HG02610 (cell line): ENCODE measurements around the gene TP73.

Source experiments
- ATAC-seq: cut with Tn5 transposase; IDR thresholded peaks from one replicate; pipeline ENCODE4 v1.9.1; 2021; ENCODE audit warnings: mild to moderate bottlenecking, moderate library complexity; ENCODE audit not compliant: unreplicated experiment

TP73 gene

GRCh38 chr1:3703786-3704371 lies 51.6 kb downstream of the TP73 start:
- no peak for ATAC-seq

GRCh38 chr1:3705341-3705950 lies 53.1 kb downstream of the TP73 start:
- no peak for ATAC-seq

- no peak for ATAC-seq
These were observed 54.5 kb downstream of the TP73 start for GRCh38 chr1:3706651-3707297.

DNA sequence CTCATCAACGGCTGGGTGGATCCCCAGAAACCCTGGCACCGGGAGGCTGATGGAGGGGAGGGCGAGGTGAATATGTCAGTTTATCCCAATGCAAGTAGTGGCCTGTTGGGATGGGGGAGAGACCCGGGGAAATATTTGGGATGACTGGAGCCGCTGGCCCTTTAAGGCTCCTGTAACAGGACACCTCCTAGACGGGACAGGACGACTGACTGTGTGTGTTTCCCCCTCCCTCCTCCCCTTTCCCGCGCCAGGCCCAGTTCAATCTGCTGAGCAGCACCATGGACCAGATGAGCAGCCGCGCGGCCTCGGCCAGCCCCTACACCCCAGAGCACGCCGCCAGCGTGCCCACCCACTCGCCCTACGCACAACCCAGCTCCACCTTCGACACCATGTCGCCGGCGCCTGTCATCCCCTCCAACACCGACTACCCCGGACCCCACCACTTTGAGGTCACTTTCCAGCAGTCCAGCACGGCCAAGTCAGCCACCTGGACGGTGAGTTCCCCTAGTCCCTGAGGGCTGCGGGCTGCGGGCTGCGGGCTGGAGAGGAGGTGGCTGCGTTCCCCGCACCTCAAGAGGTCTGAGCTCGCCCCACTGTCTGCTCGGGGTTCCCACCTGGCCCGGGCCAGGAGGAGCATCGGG lies 55.1 kb downstream of the TP73 start:
- ATAC-seq = no peak

DNA sequence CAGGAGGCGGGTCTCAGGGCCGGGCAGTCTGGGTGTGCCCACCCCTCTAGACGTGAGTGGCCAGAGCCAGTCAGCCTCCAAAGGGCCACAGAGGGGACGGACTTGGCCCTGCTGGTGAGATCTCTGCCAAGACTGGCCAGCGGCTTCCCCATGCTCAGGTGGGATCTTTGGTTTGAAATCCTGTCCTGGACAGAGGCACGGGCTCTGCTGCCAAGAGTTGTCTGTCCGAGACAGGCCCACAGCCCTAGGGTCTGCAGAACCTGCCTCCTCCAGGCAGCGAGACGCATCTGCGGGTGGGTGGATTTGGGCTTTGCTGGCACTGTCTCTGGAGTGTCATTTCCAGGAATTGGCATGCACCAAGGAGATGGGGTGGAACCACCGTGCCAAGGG lies 55.6 kb downstream of the TP73 start:
- ATAC-seq = no peak

DNA sequence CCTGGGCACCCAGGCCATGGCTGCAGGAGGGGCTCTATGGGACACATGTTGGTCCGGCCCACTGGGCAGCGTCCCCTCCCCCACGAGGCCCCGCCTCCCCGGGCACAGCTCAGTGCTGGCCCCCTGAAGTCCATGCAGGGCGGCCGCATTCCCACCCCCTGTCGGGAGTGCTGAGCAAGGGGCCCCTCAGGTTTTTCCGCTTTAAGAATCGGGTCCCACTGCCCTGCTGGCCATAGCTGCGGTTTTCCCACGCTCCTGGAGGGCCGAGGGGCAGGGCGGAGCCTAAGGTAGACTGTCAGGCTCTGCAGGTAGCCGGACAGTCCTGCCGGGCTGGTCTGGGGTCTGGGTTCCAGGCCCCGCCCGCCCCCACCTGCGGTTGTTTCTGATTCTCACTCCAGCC lies 56.5 kb downstream of the TP73 start:
- no peak for ATAC-seq

DNA sequence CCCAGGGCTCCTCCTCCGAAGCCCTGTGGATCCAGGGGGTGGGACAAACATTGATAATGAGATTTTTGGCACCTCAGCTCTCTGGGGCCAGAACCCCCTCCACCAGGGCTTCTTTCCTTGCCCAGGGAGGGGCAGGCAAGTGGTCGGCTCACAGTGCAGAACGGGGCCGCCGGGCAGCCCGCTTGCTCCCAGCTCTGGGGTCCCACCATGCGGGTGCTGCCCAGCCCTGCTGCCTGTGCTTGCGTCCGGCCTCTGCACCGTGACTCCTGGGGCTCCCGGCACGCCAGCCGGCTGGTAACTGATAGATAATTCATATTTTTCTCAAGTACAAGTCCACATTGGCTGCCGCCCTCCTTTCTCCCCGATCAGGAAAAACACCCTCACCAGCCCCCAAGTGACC lies 57.9 kb downstream of the TP73 start:
- no peak for ATAC-seq

DNA sequence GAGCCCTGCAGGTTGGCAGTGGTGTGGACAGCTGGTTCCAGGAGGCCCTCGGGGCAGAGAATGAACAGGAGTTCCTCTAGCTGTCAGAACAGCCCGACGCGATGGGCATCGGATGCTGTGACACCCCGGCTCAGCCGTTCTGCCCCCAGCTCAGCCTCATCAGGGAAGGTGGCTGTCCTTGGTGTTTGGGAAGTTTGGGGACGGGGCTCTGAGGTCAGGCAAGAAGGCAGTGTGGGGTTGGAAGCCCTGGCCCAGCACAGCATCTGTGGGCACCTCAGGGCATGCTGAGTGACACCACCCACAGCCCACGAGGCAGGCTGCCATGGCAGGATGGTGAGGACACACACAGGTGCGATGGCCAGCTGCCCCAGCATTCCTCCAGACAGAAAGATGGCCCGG lies 59.1 kb downstream of the TP73 start:
- ATAC-seq = no peak

DNA sequence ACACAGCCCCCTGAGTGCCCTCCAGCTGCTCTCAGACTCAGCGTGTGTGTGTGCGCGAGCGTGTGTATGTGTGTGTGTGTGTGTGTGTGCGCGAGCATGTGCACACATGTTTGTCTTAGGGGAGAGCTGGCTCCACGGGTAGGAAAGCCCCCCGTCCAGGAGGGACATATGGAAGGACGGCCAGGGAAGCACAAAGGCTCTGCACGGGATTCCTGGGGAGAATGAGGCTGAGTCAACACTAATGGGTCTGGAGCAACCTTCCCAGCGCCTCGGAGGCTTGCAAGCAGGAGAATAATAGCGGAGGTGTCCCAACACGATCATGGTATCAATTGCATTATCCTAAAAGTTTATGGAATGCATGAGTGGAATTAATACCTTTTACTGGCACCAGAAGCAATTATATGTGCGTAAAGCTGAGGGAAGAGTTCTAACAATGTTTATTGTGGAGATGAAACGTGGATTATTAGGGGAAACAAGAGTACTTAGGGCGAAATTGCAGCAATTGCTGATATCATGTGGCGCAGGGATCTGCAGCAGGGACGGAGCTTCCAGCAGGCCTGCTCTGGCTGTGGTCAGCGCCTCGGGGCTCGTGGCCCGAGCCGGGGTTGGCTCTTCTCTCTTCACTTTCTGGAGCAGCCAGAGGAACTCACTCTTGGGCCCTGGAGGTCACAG lies 59.6 kb downstream of the TP73 start:
- no peak for ATAC-seq

DNA sequence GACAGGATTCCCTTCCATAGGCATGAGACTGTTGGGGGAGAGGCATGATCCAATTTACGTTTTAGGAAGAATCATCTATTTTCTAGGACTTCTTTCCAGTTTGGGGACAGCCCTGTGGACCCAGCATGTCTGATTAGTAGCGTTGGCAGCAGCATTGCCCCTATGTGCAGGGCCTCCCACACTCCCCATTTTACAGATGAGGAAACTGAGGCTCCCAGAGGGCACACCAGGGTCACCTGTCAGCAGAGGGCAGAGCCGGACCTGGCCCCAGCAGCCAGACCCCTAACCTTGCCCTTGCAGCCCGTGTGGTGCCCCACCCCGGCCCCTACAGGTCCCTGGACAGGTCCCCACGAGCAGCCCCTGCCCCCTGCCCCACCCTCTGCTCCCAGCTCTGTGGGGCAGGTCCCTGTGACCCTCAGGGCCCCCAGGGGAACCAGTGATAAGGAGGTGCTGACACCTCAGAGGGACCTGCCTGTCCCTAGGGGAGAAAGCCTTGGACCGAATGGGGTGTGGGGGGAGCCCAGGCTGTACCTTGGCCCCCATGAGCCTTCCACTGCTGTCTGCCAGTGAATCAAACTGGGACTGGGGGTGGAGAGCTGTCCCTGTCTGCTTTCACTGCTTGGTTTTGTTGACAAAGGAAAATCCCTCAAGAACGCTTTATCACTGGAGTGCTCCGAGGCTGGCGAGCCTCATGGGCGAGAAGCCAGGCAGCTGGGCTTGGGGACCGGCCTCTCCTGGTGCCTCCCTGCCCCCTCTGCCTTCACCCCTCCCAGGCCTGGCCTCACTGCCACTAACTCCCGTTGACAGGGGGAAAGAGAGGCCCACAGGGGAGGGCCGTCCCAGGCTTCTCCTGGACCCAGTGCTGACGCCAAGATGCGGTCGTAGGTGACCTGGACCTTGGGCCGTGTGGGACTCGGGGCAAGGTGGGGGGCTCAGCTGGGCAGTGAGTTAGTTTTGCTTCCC lies 60.5 kb downstream of the TP73 start:
- ATAC-seq = no peak

DNA sequence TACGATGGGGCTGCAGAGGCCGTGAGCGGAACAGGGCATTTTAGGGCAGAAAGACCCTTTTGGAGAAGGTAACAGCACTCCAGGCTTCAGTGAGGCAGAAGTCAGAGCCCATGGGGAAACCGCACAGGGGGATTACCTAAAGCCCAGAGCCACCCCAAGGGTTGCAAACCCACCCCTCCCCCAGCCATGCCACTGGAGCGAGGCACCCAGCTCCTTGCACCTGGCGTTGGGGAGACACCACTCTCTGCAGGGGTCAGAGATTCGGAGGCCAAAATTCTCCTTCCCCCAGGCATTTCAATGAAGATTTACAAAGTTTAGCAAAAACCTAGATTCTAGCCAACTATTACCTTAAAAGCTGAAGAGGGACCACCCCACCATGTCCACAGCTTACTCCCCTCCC lies 61.5 kb downstream of the TP73 start:
- no peak for ATAC-seq

GRCh38 chr1:3714284-3714741 lies 62.0 kb downstream of the TP73 start:
- no peak for ATAC-seq

DNA sequence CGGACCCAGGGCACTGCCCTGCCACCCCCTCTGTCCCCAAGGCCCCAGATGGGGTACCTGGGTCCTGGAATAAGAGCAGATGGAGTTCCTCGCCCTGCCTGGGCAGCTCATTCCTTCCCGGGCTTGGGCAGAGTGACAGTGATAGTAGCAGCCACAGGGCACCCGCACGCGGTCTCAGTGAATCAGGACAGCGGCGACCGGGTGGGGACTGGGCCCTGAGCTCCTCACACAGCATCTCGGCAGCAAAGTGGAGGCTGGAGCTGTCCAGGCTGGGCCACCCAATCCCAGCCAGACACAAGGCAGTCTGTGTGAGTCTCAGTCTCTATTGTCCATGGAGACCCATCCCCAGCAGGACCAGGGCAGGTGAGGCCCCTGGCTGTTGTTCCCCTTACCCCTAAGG lies 62.5 kb downstream of the TP73 start:
- no peak for ATAC-seq

- no peak for ATAC-seq
These were observed 64.0 kb downstream of the TP73 start for GRCh38 chr1:3716351-3716750.

GRCh38 chr1:3717041-3717714 lies 64.9 kb downstream of the TP73 start:
- ATAC-seq = no peak

DNA sequence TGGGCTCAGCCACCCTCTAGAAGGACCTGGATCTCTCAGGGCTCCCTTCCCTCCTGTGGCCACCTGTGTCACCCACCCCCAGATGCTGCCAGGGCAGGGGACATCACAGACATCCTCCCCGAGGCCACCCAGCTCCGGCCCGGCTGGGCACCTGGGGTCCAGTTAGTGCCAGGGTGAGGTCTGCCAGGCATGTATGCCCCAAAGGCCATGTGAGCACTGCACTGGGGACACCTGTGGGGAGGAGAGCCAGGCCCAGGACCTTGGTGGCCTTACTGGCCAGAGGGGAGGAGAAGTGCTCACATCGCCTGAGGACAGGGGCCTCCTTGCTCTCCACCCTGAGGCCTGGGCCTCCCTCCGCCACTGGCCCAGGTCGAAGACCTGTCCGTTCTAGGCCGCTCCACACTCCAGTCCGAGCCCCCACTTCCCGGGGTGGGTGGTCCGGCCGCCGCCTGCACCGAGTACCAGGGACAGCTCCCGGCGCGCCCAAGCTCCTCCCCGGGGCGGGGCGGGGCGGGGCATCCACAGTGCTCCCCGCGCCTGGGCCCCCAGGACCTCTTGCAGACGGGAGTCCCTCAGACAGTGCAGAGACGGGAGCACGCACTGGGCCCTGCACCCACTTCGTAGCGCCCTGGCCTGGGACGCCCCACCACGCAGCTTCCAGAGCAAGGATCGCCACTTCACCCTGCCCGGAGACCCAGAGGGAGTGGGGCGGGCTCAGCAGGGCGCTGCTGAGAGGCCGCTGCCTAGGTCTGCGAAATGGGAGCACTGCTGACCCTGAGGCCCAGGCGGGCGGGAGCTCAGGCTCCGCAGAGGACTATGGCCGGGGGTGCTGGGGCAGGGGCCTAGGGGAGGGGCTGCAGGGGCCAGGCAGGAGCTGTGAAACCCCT lies 65.6 kb downstream of the TP73 start:
- ATAC-seq = no peak

GRCh38 chr1:3718764-3719163 lies 66.4 kb downstream of the TP73 start:
- ATAC-seq = no peak

DNA sequence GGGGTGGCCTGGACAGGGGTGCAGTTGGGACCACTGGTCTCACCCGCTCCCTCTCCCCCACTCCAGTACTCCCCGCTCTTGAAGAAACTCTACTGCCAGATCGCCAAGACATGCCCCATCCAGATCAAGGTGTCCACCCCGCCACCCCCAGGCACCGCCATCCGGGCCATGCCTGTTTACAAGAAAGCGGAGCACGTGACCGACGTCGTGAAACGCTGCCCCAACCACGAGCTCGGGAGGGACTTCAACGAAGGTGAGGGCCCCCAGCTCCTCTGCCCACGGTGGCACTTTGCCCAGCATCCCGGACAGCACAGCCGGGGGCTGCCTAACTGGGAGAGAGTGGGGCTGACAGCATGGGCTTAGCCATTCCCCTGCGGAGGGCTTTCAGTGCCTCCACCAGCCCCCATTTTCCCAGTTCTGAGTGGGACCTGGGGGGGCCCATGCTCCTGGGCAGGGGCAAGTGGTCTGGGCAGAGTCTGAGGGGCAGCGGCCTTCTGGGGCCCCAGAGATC lies 69.7 kb downstream of the TP73 start:
- no peak for ATAC-seq

- no peak for ATAC-seq
These were observed 70.5 kb downstream of the TP73 start for GRCh38 chr1:3722846-3723245.
